SK-N-SH (cell line): ENCODE measurements around the gene MAEA.
"Not testable (repeated sequence)": the region's sequence is repeated elsewhere in the genome, so short reads cannot be mapped to it uniquely, and the experiment has no call there.

Experiments used
- CTCF ChIP-seq: fragments of 200-600 bp; sonication (generic); IDR thresholded peaks from 2 replicates; pipeline ENCODE4 v1.6.1; 2017; ENCODE audit warnings: antibody characterized with exemption, mild to moderate bottlenecking, moderate library complexity
- JUND ChIP-seq: IDR thresholded peaks from 2 replicates; pipeline ENCODE4 v1.4.0; 2012
- TEAD4 ChIP-seq: IDR thresholded peaks from 2 replicates; pipeline ENCODE4 v1.4.0; 2012; ENCODE audit warnings: mild to moderate bottlenecking, borderline replicate concordance; ENCODE audit not compliant: insufficient read depth
- TF ChIP-seq, protein P1 (sequence below): fragments of 150-350 bp; IDR thresholded peaks from 2 replicates; pipeline ENCODE4 v1.6.1; 2016; ENCODE audit warnings: mild to moderate bottlenecking, low read depth, low read length

DNA sequence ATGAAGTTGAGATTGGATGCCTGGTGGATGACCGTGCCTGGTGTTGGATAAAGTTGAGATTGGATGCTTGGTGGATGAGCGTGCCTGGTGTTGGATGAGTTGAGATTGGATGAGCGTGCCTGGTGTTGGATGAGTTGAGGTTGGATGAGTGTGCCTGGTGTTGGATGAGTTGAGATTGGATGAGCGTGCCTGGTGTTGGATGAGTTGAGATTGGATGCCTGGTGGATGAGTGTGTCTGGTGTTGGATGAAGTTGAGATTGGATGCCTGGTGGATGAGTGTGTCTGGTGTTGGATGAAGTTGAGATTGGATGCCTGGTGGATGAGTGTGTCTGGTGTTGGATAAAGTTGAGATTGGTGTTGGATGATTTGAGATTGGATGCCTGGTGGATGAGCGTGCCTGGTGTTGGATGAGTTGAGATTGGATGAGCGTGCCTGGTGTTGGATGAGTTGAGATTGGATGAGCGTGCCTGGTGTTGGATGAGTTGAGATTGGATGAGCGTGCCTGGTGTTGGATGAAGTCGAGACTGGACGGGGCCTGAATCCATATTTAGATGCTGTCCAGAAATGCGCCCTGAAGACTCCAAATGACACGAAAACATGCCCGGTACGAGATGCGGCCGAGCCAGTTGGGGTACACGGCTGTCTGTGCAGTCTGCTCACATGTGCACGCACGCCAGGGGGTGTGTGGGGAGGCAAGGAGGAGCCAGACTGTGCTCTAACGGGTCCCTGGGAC, 34.9 kb downstream of the MAEA start:
- TF ChIP-seq CTCF, JUND, TEAD4: not testable (repeated sequence)
- TF ChIP-seq, protein P1, sequence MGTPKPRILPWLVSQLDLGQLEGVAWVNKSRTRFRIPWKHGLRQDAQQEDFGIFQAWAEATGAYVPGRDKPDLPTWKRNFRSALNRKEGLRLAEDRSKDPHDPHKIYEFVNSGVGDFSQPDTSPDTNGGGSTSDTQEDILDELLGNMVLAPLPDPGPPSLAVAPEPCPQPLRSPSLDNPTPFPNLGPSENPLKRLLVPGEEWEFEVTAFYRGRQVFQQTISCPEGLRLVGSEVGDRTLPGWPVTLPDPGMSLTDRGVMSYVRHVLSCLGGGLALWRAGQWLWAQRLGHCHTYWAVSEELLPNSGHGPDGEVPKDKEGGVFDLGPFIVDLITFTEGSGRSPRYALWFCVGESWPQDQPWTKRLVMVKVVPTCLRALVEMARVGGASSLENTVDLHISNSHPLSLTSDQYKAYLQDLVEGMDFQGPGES = not testable (repeated sequence)
